COLO668 (cell line): ENCODE results near the gene ATG7.
"Not testable (repeated sequence)": the region's sequence is repeated elsewhere in the genome, so short reads cannot be mapped to it uniquely, and the experiment has no call there.

Experiments
- DNase-seq: peaks from one replicate; lab custom pipeline; 2025; ENCODE audit not compliant: unreplicated experiment; lab: John Stamatoyannopoulos, UW

Gene ATG7

GRCh38 chr3:11498177-11498576, 226.0 kb downstream of the ATG7 start:
- no peak for DNase-seq

- DNase-seq, result no peak
Observed at GRCh38 chr3:11498646-11499045, 226.4 kb downstream of the ATG7 start.

GRCh38 chr3:11499144-11499543, 226.9 kb downstream of the ATG7 start:
- DNase-seq, result no peak

GRCh38 chr3:11502413-11502812, 230.2 kb downstream of the ATG7 start:
- not testable (repeated sequence) for DNase-seq

- no peak for DNase-seq
Observed at GRCh38 chr3:11507719-11508118, 235.5 kb downstream of the ATG7 start.

- DNase-seq, result no peak
Observed at GRCh38 chr3:11508346-11509172, 236.4 kb downstream of the ATG7 start.

- DNase-seq, result no peak
Observed at GRCh38 chr3:11509173-11510000, 237.2 kb downstream of the ATG7 start.

GRCh38 chr3:11510001-11510340, 237.8 kb downstream of the ATG7 start:
- no peak for DNase-seq

GRCh38 chr3:11510356-11510755, 238.2 kb downstream of the ATG7 start:
- no peak for DNase-seq

- DNase-seq, result not testable (repeated sequence)
Observed at GRCh38 chr3:11511606-11512005, 239.4 kb downstream of the ATG7 start.

- not testable (repeated sequence) for DNase-seq
Observed at GRCh38 chr3:11513125-11513816, 241.1 kb downstream of the ATG7 start.

GRCh38 chr3:11513817-11514135, 241.6 kb downstream of the ATG7 start:
- DNase-seq, result no peak

- no peak for DNase-seq
Observed at GRCh38 chr3:11514191-11514821, 242.1 kb downstream of the ATG7 start.

GRCh38 chr3:11517601-11518000, 245.4 kb downstream of the ATG7 start:
- DNase-seq, result no peak

- DNase-seq, result no peak
Observed at GRCh38 chr3:11521167-11521566, 249.0 kb downstream of the ATG7 start.

- no peak for DNase-seq
Observed at GRCh38 chr3:11522398-11522715, 250.2 kb downstream of the ATG7 start.

GRCh38 chr3:11522953-11523571, 250.9 kb downstream of the ATG7 start:
- no peak for DNase-seq

- no peak for DNase-seq
Observed at GRCh38 chr3:11523572-11524101, 251.4 kb downstream of the ATG7 start.

- DNase-seq, result not testable (repeated sequence)
Observed at GRCh38 chr3:11526121-11526520, 253.9 kb downstream of the ATG7 start.

GRCh38 chr3:11529281-11529680, 257.1 kb downstream of the ATG7 start:
- DNase-seq, result no peak
